Suprapubic skin (tissue), 3 donors: ENCODE data around the gene ADAMTS10.

ENCODE experiments used
- CTCF ChIP-seq, 2 donors: fragments of 200-600 bp in 1 of 2; fragments of 450-650 bp in 1 of 2; sonication (generic) in 1 of 2; IDR thresholded peaks; one replicate each; pipeline ENCODE4 v1.5.1; 2016 to 2019; ENCODE audit warnings: antibody characterized with exemption in 2 of 2, mild to moderate bottlenecking in 1 of 2, moderate library complexity in 1 of 2
- EP300 ChIP-seq: sonication (generic); formaldehyde crosslinking; IDR thresholded peaks from one replicate; pipeline ENCODE4 v1.6.1; 2017; ENCODE audit warnings: antibody characterized with exemption
- POLR2A ChIP-seq, 2 donors: fragments of 450-650 bp; IDR thresholded peaks; one replicate each; pipeline ENCODE4 v1.6.1; 2017; ENCODE audit warnings: antibody characterized with exemption in 2 of 2, mild to moderate bottlenecking in 2 of 2, moderate library complexity in 2 of 2

GRCh38 chr19:8558325-8558724 lies 52.2 kb downstream of the ADAMTS10 start:
- no peak for TF ChIP-seq EP300
- TF ChIP-seq CTCF (IDR thresholded peaks at IDR 0.05), result no peak
- no peak for TF ChIP-seq POLR2A (IDR thresholded peaks at IDR 0.05)
